Testis (tissue), 3 donors: ENCODE measurements around the gene THSD4. TPM values are rescaled to one million over a fixed set of nuclear protein-coding genes. Genes with fewer than 3 reads are reported as not detected.

ENCODE experiments used
- DNase-seq: peaks from one replicate; pipeline ENCODE4 v3.0.0-alpha.2; 2019
- H3K27ac ChIP-seq, 2 donors: fragments of 200-600 bp; sonication (generic); one replicate each; pipeline ENCODE4 v1.5.1; 2019
- H3K27me3 ChIP-seq: fragments of 200-600 bp; sonication (generic); one replicate; pipeline ENCODE4 v1.5.1; 2019
- H3K36me3 ChIP-seq: fragments of 200-600 bp; sonication (generic); one replicate; pipeline ENCODE4 v1.5.1; 2017; ENCODE audit warnings: low read depth; ENCODE audit errors: missing control alignments
- H3K4me1 ChIP-seq: fragments of 200-600 bp; sonication (generic); one replicate; pipeline ENCODE4 v1.5.1; 2019
- H3K4me3 ChIP-seq, 2 donors: fragments of 200-600 bp; sonication (generic); one replicate each; pipeline ENCODE4 v1.5.1; 2017 to 2019
- H3K9me3 ChIP-seq: fragments of 200-600 bp; sonication (generic); one replicate; pipeline ENCODE4 v1.5.1; 2017
- CTCF ChIP-seq, 3 experiments: fragments of 450-650 bp in 2 of 3; fragments of 200-600 bp in 1 of 3; sonication (generic) in 1 of 3; IDR thresholded peaks; one replicate each; pipeline ENCODE4 v1.5.1; 2016 to 2019; ENCODE audit warnings: antibody characterized with exemption in 3 of 3, mild to moderate bottlenecking in 2 of 3, moderate library complexity in 1 of 3
- POLR2A ChIP-seq: fragments of 450-650 bp; IDR thresholded peaks from one replicate; pipeline ENCODE4 v1.6.1; 2017; ENCODE audit warnings: antibody characterized with exemption, mild to moderate bottlenecking, moderate library complexity
- WGBS, 2 donors: methylation state at CpG; one replicate each; pipeline ENCODE4 v1.1.5; 2018; 5-methylcytosine and 5-hydroxymethylcytosine counted together
- intact Hi-C: fragments of 100-400 bp; cut with DNase I; formaldehyde crosslinking; loops from one replicate; pipeline ENCODE4 v1.15.1; 2023; ENCODE audit warnings: low total_unique reads
- polyA plus RNA-seq: library from polyadenylated mRNA; stranded (reverse); fragments of 350-450 nt; fragmentation: Illumina TruSeq; extraction: RNeasy Lipid Tissue Mini Kit (QIAGEN cat#74804); gene quantifications from one replicate; pipeline ENCODE4 v1.2.3, GENCODE V29; 2014; ENCODE audit warnings: low read depth, low replicate concordance; ENCODE audit not compliant: insufficient read depth
- total RNA-seq, 2 donors: library from RNA; depleted of rRNA; stranded (reverse); fragments of >200 nt; gene quantifications; one replicate each; pipeline ENCODE4 v1.2.3, GENCODE V29; 2016

THSD4 gene
- total and polyA plus RNA-seq, 3 donors from 2014 or later: 14.3 to 21.5 (median 18.2) TPM

- WGBS, 2 donors: 84 to 89% methylated on average over 8 of the region's 8 CpGs
- Histone ChIP-seq H3K36me3 (no peaks in the 10 kb centered on the region), H3K27me3 (no peaks in the 10 kb centered on the region), H3K4me1 (peaks cover 16% of the 10 kb centered on the region), H3K27ac (peak overlapping the region; percentile 31 to 71), H3K4me3 (no peak overlapping the region), H3K9me3 (no peaks in the 10 kb centered on the region)
- intact Hi-C loops: no loop called here
- DNase-seq: no peak
- TF ChIP-seq CTCF (IDR thresholded peaks at IDR 0.05) (no peak), POLR2A (no peak)
These were observed 482.4 kb downstream of the THSD4 start for GRCh38 chr15:71597637-71598036.

- WGBS, 2 donors: 84 to 97% methylated on average over 6 of the region's 6 CpGs
- no peak for DNase-seq
- intact Hi-C loops: no loop called here
- peaks cover 16% of the 10 kb centered on the region for H3K4me1 ChIP-seq
- no peak for TF ChIP-seq CTCF (IDR thresholded peaks at IDR 0.05)
- no peak for TF ChIP-seq POLR2A
- no peaks in the 10 kb centered on the region for H3K9me3 ChIP-seq
- no peak overlapping the region for H3K4me3 ChIP-seq
- H3K27me3 ChIP-seq: no peaks in the 10 kb centered on the region
- H3K36me3 ChIP-seq: no peaks in the 10 kb centered on the region
- H3K27ac ChIP-seq: no peak overlapping the region
These were observed 483.5 kb downstream of the THSD4 start for GRCh38 chr15:71598741-71599140.

DNA sequence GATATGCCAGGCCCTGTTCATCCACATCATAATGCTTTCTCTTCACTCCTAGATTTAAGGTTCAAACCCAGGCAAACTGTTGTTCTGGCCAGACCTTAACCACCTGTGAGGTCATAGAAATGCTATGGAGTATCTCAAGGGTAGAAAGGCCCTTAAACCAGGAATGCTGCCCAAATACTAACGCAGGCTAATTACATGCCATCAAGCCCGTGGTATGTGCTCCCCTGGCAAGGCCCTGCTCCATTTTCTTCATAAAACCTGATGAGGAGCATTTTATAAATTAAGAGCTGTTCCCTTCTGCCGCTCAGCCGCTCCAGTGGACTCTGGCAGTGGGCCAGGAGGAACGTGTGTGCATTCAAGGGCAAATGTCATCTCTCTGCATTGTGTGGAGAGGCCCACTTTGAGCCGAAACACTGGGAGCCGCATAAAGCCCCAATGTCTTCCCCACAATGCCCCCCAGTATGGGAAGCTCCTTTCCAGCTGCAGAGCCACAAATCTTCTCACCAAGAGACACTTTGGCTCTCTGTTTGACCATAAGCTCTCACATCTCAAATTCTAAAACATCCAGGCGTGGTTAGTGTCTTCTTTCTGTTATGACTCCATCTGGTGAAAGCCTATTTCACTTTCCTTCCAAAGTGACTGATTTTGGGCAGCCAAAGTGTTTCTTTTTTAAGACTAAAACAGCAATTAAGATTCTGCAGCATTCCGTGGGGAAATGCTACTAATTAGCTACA lies 484.3 kb downstream of the THSD4 start:
- intact Hi-C loops: no loop called here
- peak; percentile 21 for DNase-seq
- peaks cover 16% of the 10 kb centered on the region for H3K4me1 ChIP-seq
- H3K36me3 ChIP-seq: no peaks in the 10 kb centered on the region
- H3K27ac ChIP-seq: no peak overlapping the region
- no peaks in the 10 kb centered on the region for H3K9me3 ChIP-seq
- no peak for TF ChIP-seq CTCF (IDR thresholded peaks at IDR 0.05)
- no peak for TF ChIP-seq POLR2A
- whole genome bisulfite sequencing, 2 donors: 47 to 63% methylated on average over 9 of the region's 9 CpGs
- no peak overlapping the region for H3K4me3 ChIP-seq
- no peaks in the 10 kb centered on the region for H3K27me3 ChIP-seq

GRCh38 chr15:71600237-71600636 lies 485.0 kb downstream of the THSD4 start:
- intact Hi-C loops: no loop called here
- no peak overlapping the region for H3K4me3 ChIP-seq
- no peak overlapping the region for H3K27ac ChIP-seq
- no peaks in the 10 kb centered on the region for H3K27me3 ChIP-seq
- TF ChIP-seq CTCF (IDR thresholded peaks at IDR 0.05) (no peak), POLR2A (no peak)
- peaks cover 16% of the 10 kb centered on the region for H3K4me1 ChIP-seq
- H3K9me3 ChIP-seq: no peaks in the 10 kb centered on the region
- DNase-seq: no peak
- H3K36me3 ChIP-seq: no peaks in the 10 kb centered on the region
- 89 to 93% methylated on average over 1 of the region's 1 CpG for WGBS, 2 donors
